GM19193 (cell line): ENCODE results near the gene SSR2.

Experiments used
- POLR2A ChIP-seq: IDR thresholded peaks from 4 replicates; pipeline ENCODE4 v1.6.1; 2011; ENCODE audit not compliant: insufficient read depth, insufficient read length; ENCODE audit errors: extremely low read depth

Gene SSR2

GRCh38 chr1:156052862-156053767 is 32.4 kb upstream of the SSR2 start:
- no peak for TF ChIP-seq POLR2A

- no peak for TF ChIP-seq POLR2A
These were observed 30.4 kb upstream of the SSR2 start for GRCh38 chr1:156051011-156051725.

GRCh38 chr1:156050376-156050775 is 29.6 kb upstream of the SSR2 start:
- TF ChIP-seq POLR2A, result no peak

GRCh38 chr1:156048663-156049258 is 28.0 kb upstream of the SSR2 start:
- TF ChIP-seq POLR2A, result no peak

- no peak for TF ChIP-seq POLR2A
These were observed 24.3 kb upstream of the SSR2 start for GRCh38 chr1:156045076-156045475.

- no peak for TF ChIP-seq POLR2A
These were observed 22.1 kb upstream of the SSR2 start for GRCh38 chr1:156042828-156043227.

GRCh38 chr1:156033011-156033410 is 12.3 kb upstream of the SSR2 start:
- TF ChIP-seq POLR2A, result no peak

GRCh38 chr1:156026588-156026987 is 5.8 kb upstream of the SSR2 start:
- TF ChIP-seq POLR2A, result no peak

GRCh38 chr1:156025876-156026275 is 5.1 kb upstream of the SSR2 start:
- TF ChIP-seq POLR2A, result no peak

- no peak for TF ChIP-seq POLR2A
These were observed 4.0 kb upstream of the SSR2 start for GRCh38 chr1:156024801-156025200.

GRCh38 chr1:156021954-156022353 is 1.2 kb upstream of the SSR2 start:
- TF ChIP-seq POLR2A, result no peak

GRCh38 chr1:156021093-156021428 is 310 bp upstream of the SSR2 start:
- TF ChIP-seq POLR2A, result no peak

- no peak for TF ChIP-seq POLR2A
These were observed 832 bp downstream of the SSR2 start for GRCh38 chr1:156019946-156020292.

GRCh38 chr1:156014829-156015228 is 5.9 kb downstream of the SSR2 start:
- no peak for TF ChIP-seq POLR2A

- no peak for TF ChIP-seq POLR2A
These were observed 8.5 kb downstream of the SSR2 start for GRCh38 chr1:156012051-156012817.
